Natural killer cell (primary cell): ENCODE data around the gene GCNT2. TPM values are rescaled to one million over a fixed set of nuclear protein-coding genes. Genes with fewer than 3 reads are reported as not detected.

Experiments
- ATAC-seq, 3 donors: fragments of 150-1000 bp in 2 of 3; fragments of 200-7000 bp in 1 of 3; cut with Tn5 transposase; 1 replicate in 1 of 3; 2 replicates in 2 of 3; pipeline ENCODE4 v1.10.0; 2021; ENCODE audit warnings: mild to moderate bottlenecking in 2 of 3, moderate library complexity in 2 of 3
- DNase-seq, 2 donors: peaks; one replicate each; pipeline versions ENCODE4 v3.0.0 to v3.0.0-alpha.2; 2013 to 2021; ENCODE audit warnings: mixed read lengths in 1 of 2
- H3K27ac ChIP-seq: one replicate; pipeline ENCODE4 v1.5.1; 2013; ENCODE audit warnings: mild to moderate bottlenecking, low read length
- H3K27me3 ChIP-seq: one replicate; pipeline ENCODE4 v1.6.1; 2013; ENCODE audit warnings: low read length; ENCODE audit not compliant: control insufficient read depth, insufficient read depth
- H3K36me3 ChIP-seq: one replicate; pipeline ENCODE4 v1.6.1; 2013; ENCODE audit warnings: low read length; ENCODE audit not compliant: control insufficient read depth, insufficient read depth
- H3K4me1 ChIP-seq: one replicate; pipeline ENCODE4 v1.6.1; 2013; ENCODE audit warnings: low read length; ENCODE audit not compliant: control insufficient read depth, insufficient read depth
- H3K4me3 ChIP-seq: one replicate; pipeline ENCODE4 v1.5.1; 2013; ENCODE audit warnings: low read length
- H3K9me3 ChIP-seq: one replicate; pipeline ENCODE4 v1.6.1; 2013; ENCODE audit warnings: low read length; ENCODE audit not compliant: control insufficient read depth, insufficient read depth
- H3K27ac Mint-ChIP-seq, 2 donors: one replicate each; pipeline ENCODE4 v1.8.0; 2022; ENCODE audit warnings: mild to moderate bottlenecking in 2 of 2, mixed read lengths in 2 of 2, moderate library complexity in 1 of 2
- H3K27me3 Mint-ChIP-seq, 2 donors: one replicate each; pipeline ENCODE4 v1.8.0; 2022; ENCODE audit warnings: low read depth in 2 of 2, mixed read lengths in 2 of 2
- H3K36me3 Mint-ChIP-seq: one replicate; pipeline ENCODE4 v1.8.0; 2022; ENCODE audit warnings: mixed read lengths
- H3K4me1 Mint-ChIP-seq, 2 donors: one replicate each; pipeline ENCODE4 v1.8.0; 2022; ENCODE audit warnings: mixed read lengths in 2 of 2
- H3K4me3 Mint-ChIP-seq: one replicate; pipeline ENCODE4 v1.8.0; 2022; ENCODE audit warnings: mild to moderate bottlenecking, moderate library complexity, mixed read lengths
- H3K9me3 Mint-ChIP-seq, 2 donors: one replicate each; pipeline ENCODE4 v1.8.0; 2022; ENCODE audit warnings: mixed read lengths in 2 of 2
- CTCF ChIP-seq: fragments of 200-600 bp; IDR thresholded peaks from one replicate; pipeline ENCODE4 v1.8.0; 2022; ENCODE audit warnings: antibody characterized with exemption
- WGBS: methylation state at CpG from one replicate; pipeline ENCODE4 v1.1.7; 2013; ENCODE audit warnings: missing lambda C conversion rate; ENCODE audit not compliant: insufficient coverage; 5-methylcytosine and 5-hydroxymethylcytosine counted together
- intact Hi-C: fragments of 100-400 bp; cut with micrococcal nuclease; formaldehyde crosslinking; loops from one replicate; pipeline ENCODE4 v1.14.2; 2022
- total RNA-seq, 4 donors: library from RNA; stranded (reverse); fragments of 120-200 nt in 1 of 4; gene quantifications; one replicate each; pipeline versions ENCODE4 v1.2.3 to v1.2.4, GENCODE V29; 2013 to 2022

The GCNT2 gene
- total RNA-seq, 3 donors from 2014 or later (not counting 1 experiment from before 2014, with no cell fraction given): 0.79 to 4.7 (median 0.80) TPM

- Mint-ChIP-seq H3K27me3 (peaks cover 0 to 9% of the 10 kb centered on the region in 2 donors), H3K27ac (no peak overlapping the region), H3K4me1 (peaks cover 15 to 19% of the 10 kb centered on the region in 2 donors), H3K9me3 (peaks cover 0 to 2% of the 10 kb centered on the region in 2 donors), H3K4me3 (no peak overlapping the region), H3K36me3 (no peaks in the 10 kb centered on the region)
- no peak for DNase-seq
- H3K27ac ChIP-seq: no peak overlapping the region
- ATAC-seq: no peak
- H3K36me3 ChIP-seq: no peaks in the 10 kb centered on the region
- no peak for TF ChIP-seq CTCF
- no peaks in the 10 kb centered on the region for H3K27me3 ChIP-seq
- H3K9me3 ChIP-seq: no peaks in the 10 kb centered on the region
- H3K4me3 ChIP-seq: no peak overlapping the region
- 93% methylated on average over 2 of the region's 3 CpGs for WGBS
- intact Hi-C loops: no loop called here
- peaks cover 10% of the 10 kb centered on the region for H3K4me1 ChIP-seq
Measured at GRCh38 chr6:10618409-10618808, 97.3 kb downstream of the GCNT2 start.

GRCh38 chr6:10621213-10621612, 100.1 kb downstream of the GCNT2 start:
- WGBS: 97% methylated on average over 5 of the region's 5 CpGs
- Mint-ChIP-seq H3K4me3 (no peak overlapping the region), H3K36me3 (no peaks in the 10 kb centered on the region), H3K27ac (no peak overlapping the region), H3K9me3 (peaks cover 0 to 2% of the 10 kb centered on the region in 2 donors), H3K4me1 (peaks cover 4 to 5% of the 10 kb centered on the region in 2 donors), H3K27me3 (no peaks in the 10 kb centered on the region)
- H3K27me3 ChIP-seq: no peaks in the 10 kb centered on the region
- DNase-seq: no peak
- no peak overlapping the region for H3K4me3 ChIP-seq
- TF ChIP-seq CTCF: no peak
- H3K27ac ChIP-seq: no peak overlapping the region
- intact Hi-C loops: no loop called here
- no peaks in the 10 kb centered on the region for H3K9me3 ChIP-seq
- H3K4me1 ChIP-seq: peaks cover 2% of the 10 kb centered on the region
- no peaks in the 10 kb centered on the region for H3K36me3 ChIP-seq
- ATAC-seq: no peak

GRCh38 chr6:10621847-10622246, 100.7 kb downstream of the GCNT2 start:
- H3K36me3 ChIP-seq: no peaks in the 10 kb centered on the region
- ATAC-seq: no peak
- intact Hi-C loops: no loop called here
- Mint-ChIP-seq H3K36me3 (no peaks in the 10 kb centered on the region), H3K4me3 (no peak overlapping the region), H3K27ac (no peak overlapping the region), H3K4me1 (no peaks in the 10 kb centered on the region), H3K27me3 (no peaks in the 10 kb centered on the region), H3K9me3 (no peaks in the 10 kb centered on the region)
- H3K27ac ChIP-seq: no peak overlapping the region
- WGBS: 95% methylated on average over 4 of the region's 4 CpGs
- no peak for TF ChIP-seq CTCF
- H3K9me3 ChIP-seq: no peaks in the 10 kb centered on the region
- DNase-seq: no peak
- peaks cover under 1% of the 10 kb centered on the region for H3K4me1 ChIP-seq
- H3K27me3 ChIP-seq: no peaks in the 10 kb centered on the region
- H3K4me3 ChIP-seq: no peak overlapping the region

GRCh38 chr6:10624836-10625235, 103.7 kb downstream of the GCNT2 start:
- no peaks in the 10 kb centered on the region for H3K9me3 Mint-ChIP-seq
- no peak for TF ChIP-seq CTCF
- no peaks in the 10 kb centered on the region for H3K4me1 Mint-ChIP-seq
- Histone ChIP-seq H3K27ac (no peak overlapping the region), H3K9me3 (no peaks in the 10 kb centered on the region), H3K36me3 (no peaks in the 10 kb centered on the region), H3K4me3 (no peak overlapping the region), H3K4me1 (no peaks in the 10 kb centered on the region), H3K27me3 (no peaks in the 10 kb centered on the region)
- H3K4me3 Mint-ChIP-seq: no peak overlapping the region
- H3K27me3 Mint-ChIP-seq: no peaks in the 10 kb centered on the region
- ATAC-seq: no peak
- H3K36me3 Mint-ChIP-seq: no peaks in the 10 kb centered on the region
- no peak overlapping the region for H3K27ac Mint-ChIP-seq
- intact Hi-C loops: no loop called here
- DNase-seq: no peak
- 94% methylated on average over 5 of the region's 5 CpGs for WGBS
